Endothelial cell of umbilical vein (primary cell): ENCODE measurements around the gene CEP70. TPM values are rescaled to one million over a fixed set of nuclear protein-coding genes. Genes with fewer than 3 reads are reported as not detected.

ENCODE experiments used
- BruUV-seq: library from RNA; stranded (reverse); fragments of 400-500 nt; replicated peaks from 2 replicates; lab custom pipeline; 2021; lab: Mats Ljungman, UMichigan
- CTCF ChIA-PET: fragments of 300-600, 350-600 bp; sonication (Branson Sonifier 250); formaldehyde crosslinking; loops from one replicate; lab custom pipeline; 2021; ENCODE audit warnings: antibody characterized with exemption, inconsistent platforms; lab: Charles Lee
- POLR2A ChIA-PET: fragments of 300-600, 350-600 bp; sonication (Branson Sonifier 250); formaldehyde crosslinking; loops from one replicate; lab custom pipeline; 2021; ENCODE audit warnings: antibody characterized with exemption, inconsistent platforms; lab: Charles Lee
- DNase-seq: peaks from one replicate; pipeline ENCODE4 v3.0.0-alpha.2; 2011; ENCODE audit warnings: low read depth, low spot score
- FAIRE-seq: peaks from 2 replicates; lab custom pipeline; 2011; peaks lifted over from hg19 to GRCh38; lab: Jason Lieb, UNC
- H2AFZ ChIP-seq: 2 replicates; pipeline ENCODE4 v1.6.0; 2012; ENCODE audit warnings: low read depth, low read length, control low read depth, inconsistent platforms
- H3K27ac ChIP-seq: 2 replicates; pipeline ENCODE4 v1.5.1; 2011; ENCODE audit warnings: low read depth, mild to moderate bottlenecking, control low read depth, low read length, moderate library complexity; ENCODE audit not compliant: insufficient read depth
- H3K27me3 ChIP-seq, 2 experiments: 2 replicates each; pipeline versions ENCODE4 v1.6.0 to v1.6.1; 2011; ENCODE audit warnings: low read length in 2 of 2, mixed read lengths in 1 of 2; ENCODE audit not compliant: control insufficient read depth in 2 of 2, insufficient read depth in 2 of 2
- H3K36me3 ChIP-seq, 2 experiments: 2 replicates in 1 of 2; 3 replicates in 1 of 2; pipeline ENCODE4 v1.5.1; 2011; ENCODE audit warnings: low read length in 2 of 2, mild to moderate bottlenecking in 1 of 2, moderate library complexity in 1 of 2; ENCODE audit not compliant: control insufficient read depth in 2 of 2, insufficient read depth in 2 of 2; ENCODE audit errors: extremely low read depth in 1 of 2
- H3K4me1 ChIP-seq: 3 replicates; pipeline ENCODE4 v1.5.1; 2011; ENCODE audit warnings: mild to moderate bottlenecking, low read length; ENCODE audit not compliant: control insufficient read depth, insufficient read depth; ENCODE audit errors: extremely low read depth
- H3K4me2 ChIP-seq: 2 replicates; pipeline ENCODE4 v1.6.1; 2011; ENCODE audit warnings: low read length, control low read depth, mixed read lengths; ENCODE audit not compliant: insufficient read depth
- H3K4me3 ChIP-seq, 3 experiments: fragments of 200-600 bp in 1 of 3; sonication (generic), shearing (Covaris generic) in 1 of 3; replicated peaks in 1 of 3; 2 replicates each; pipeline ENCODE4 v1.5.1; 2011 to 2016; ENCODE audit warnings: control low read depth in 3 of 3, low read length in 3 of 3, mild to moderate bottlenecking in 2 of 3, inconsistent platforms in 1 of 3, low read depth in 1 of 3, moderate library complexity in 1 of 3; ENCODE audit not compliant: insufficient read depth in 1 of 3
- H3K79me2 ChIP-seq: 2 replicates; pipeline ENCODE4 v1.6.0; 2012; ENCODE audit warnings: low read length, inconsistent platforms; ENCODE audit not compliant: control insufficient read depth, insufficient read depth
- H3K9ac ChIP-seq: replicated peaks from 2 replicates; pipeline ENCODE3; 2011; ENCODE audit warnings: low read length, control low read depth; ENCODE audit not compliant: insufficient read depth; ENCODE audit errors: extremely low read depth
- H3K9me1 ChIP-seq: replicated peaks from 3 replicates; pipeline ENCODE4 v1.6.0; 2011; ENCODE audit warnings: mild to moderate bottlenecking, low read length; ENCODE audit not compliant: control insufficient read depth, insufficient read depth; ENCODE audit errors: extremely low read depth
- H3K9me3 ChIP-seq: replicated peaks from 2 replicates; pipeline ENCODE4 v1.5.1; 2012; ENCODE audit warnings: low read length, inconsistent platforms; ENCODE audit not compliant: control insufficient read depth, insufficient read depth
- H4K20me1 ChIP-seq: replicated peaks from 2 replicates; pipeline ENCODE3; 2011; ENCODE audit warnings: mild to moderate bottlenecking, low read length; ENCODE audit not compliant: control insufficient read depth, insufficient read depth; ENCODE audit errors: extremely low read depth
- CTCF ChIP-seq, 2 donors: IDR thresholded peaks; 1 replicate in 1 of 2; 2 replicates in 1 of 2; pipeline ENCODE4 v1.5.1; 2011; ENCODE audit warnings: low read length in 2 of 2, mild to moderate bottlenecking in 2 of 2, moderate library complexity in 2 of 2, control low read depth in 1 of 2, inconsistent platforms in 1 of 2, low read depth in 1 of 2; ENCODE audit not compliant: insufficient read depth in 1 of 2; ENCODE audit errors: extremely low read depth in 1 of 2
- EZH2 ChIP-seq: IDR thresholded peaks from 2 replicates; pipeline ENCODE4 v1.6.1; 2012; ENCODE audit warnings: borderline replicate concordance, low read depth, mild to moderate bottlenecking, moderate library complexity, low read length, inconsistent platforms; ENCODE audit not compliant: severe bottlenecking
- FOS ChIP-seq: IDR thresholded peaks from 2 replicates; pipeline ENCODE4 v1.6.1; 2011; ENCODE audit warnings: mild to moderate bottlenecking, low read length, moderate library complexity, borderline replicate concordance; ENCODE audit not compliant: insufficient read depth
- GATA2 ChIP-seq: IDR thresholded peaks from 2 replicates; pipeline ENCODE4 v1.7.0; 2011; ENCODE audit warnings: low read depth, mild to moderate bottlenecking, moderate library complexity, mixed read lengths, low read length; ENCODE audit not compliant: insufficient read length, insufficient read depth
- JUN ChIP-seq: IDR thresholded peaks from 2 replicates; pipeline ENCODE4 v1.6.1; 2011; ENCODE audit warnings: borderline replicate concordance, low read depth; ENCODE audit not compliant: insufficient read length, insufficient read depth
- MAX ChIP-seq: IDR thresholded peaks from 2 replicates; pipeline ENCODE4 v1.6.1; 2011; ENCODE audit not compliant: insufficient read depth, insufficient read length
- MYC ChIP-seq: IDR thresholded peaks from one replicate; pipeline ENCODE4 v1.6.1; 2011; ENCODE audit warnings: mild to moderate bottlenecking, low read depth, low read length
- POLR2A ChIP-seq: IDR thresholded peaks from 2 replicates; pipeline ENCODE4 v1.6.1; 2012; ENCODE audit warnings: low read depth, mild to moderate bottlenecking, control low read depth, low read length
- POLR2AphosphoS5 ChIP-seq: IDR thresholded peaks from 2 replicates; pipeline ENCODE4 v1.6.1; 2012; ENCODE audit warnings: low read depth, mild to moderate bottlenecking, control low read depth, low read length, moderate library complexity; ENCODE audit not compliant: insufficient read depth
- dilution Hi-C: fragments of 300-500 bp; cut with MboI; formaldehyde crosslinking; loops from one replicate; pipeline ENCODE4 v1.15.0; 2019; ENCODE audit warnings: low sequenced_read_pairs; ENCODE audit not compliant: extremely low pct_ligation_motif_present
- intact Hi-C: fragments of 100-400 bp; cut with micrococcal nuclease; formaldehyde crosslinking; loops from one replicate; pipeline ENCODE4 v1.10.0; 2022
- polyA plus RNA-seq, 4 experiments: library from polyadenylated mRNA; depleted of rRNA in 3 of 4; stranded (reverse) in 3 of 4; unstranded in 1 of 4; fragments of >200 nt; gene quantifications; 2 replicates each; pipeline versions ENCODE4 v1.2.1 to v1.2.3, GENCODE V29; 2011 to 2012; ENCODE audit warnings: missing spikeins in 1 of 4
- total RNA-seq: library from RNA; stranded (reverse); gene quantifications from 2 replicates; pipeline ENCODE4 v1.2.3, GENCODE V29; 2021

The CEP70 gene
- total and polyA plus RNA-seq, 2 donors (not counting 3 experiments of a cell fraction or from before 2014, with no cell fraction given), result 2.1 to 16.9 TPM

GRCh38 chr3:138509586-138509985, 84.5 kb downstream of the CEP70 start:
- Histone ChIP-seq H3K79me2 (no peaks in the 10 kb centered on the region), H4K20me1 (no peaks in the 10 kb centered on the region), H3K9me1 (no peaks in the 10 kb centered on the region), H3K4me3 (no peak overlapping the region), H3K4me1 (no peaks in the 10 kb centered on the region), H3K9ac (no peak overlapping the region), H3K4me2 (no peak overlapping the region), H3K9me3 (no peaks in the 10 kb centered on the region), H3K27me3 (no peaks in the 10 kb centered on the region), H3K36me3 (no peaks in the 10 kb centered on the region), H3K27ac (no peak overlapping the region), H2AFZ (no peak overlapping the region)
- ChIA-PET POLR2A (no interaction called here), CTCF (no interaction called here)
- BruUV-seq, result no TSS peak
- DNase-seq, result no peak
- dilution Hi-C loops (no loop called here), intact Hi-C loops (no loop called here)
- TF ChIP-seq POLR2A, result no peak
- TF ChIP-seq MAX, result no peak
- TF ChIP-seq CTCF (IDR thresholded peaks at IDR 0.05; ENCODE audit: extremely low read depth in 1 of 2, insufficient read depth in 1 of 2, low read depth in 1 of 2, low read length in 2 of 2), result no peak
- no peak for TF ChIP-seq POLR2AphosphoS5
- no peak for TF ChIP-seq EZH2
- no peak for TF ChIP-seq FOS
- no peak for TF ChIP-seq JUN
- no peak for TF ChIP-seq GATA2
- TF ChIP-seq MYC, result no peak
- no peak for FAIRE-seq
